Lung microvascular endothelial cell (primary cell): Measurements from ENCODE around the gene CCDC63. TPM values are rescaled to one million over a fixed set of nuclear protein-coding genes. Genes with fewer than 3 reads are reported as not detected.
"Not testable (repeated sequence)": the region's sequence is repeated elsewhere in the genome, so short reads cannot be mapped to it uniquely, and the experiment has no call there.

Source experiments
- DNase-seq, 2 donors: peaks; one replicate each; pipeline versions ENCODE4 v3.0.0 to v3.0.0-alpha.2; 2010; ENCODE audit warnings: low read depth in 2 of 2
- total RNA-seq: library from RNA; depleted of rRNA; stranded (reverse); fragments of >200 nt; gene quantifications from 2 replicates; pipeline ENCODE4 v1.2.1, GENCODE V29; 2014

CCDC63 gene
- total RNA-seq, 1 donor from 2014 or later = not detected

- DNase-seq = no peak
These were observed 2.7 kb upstream of the CCDC63 start for GRCh38 chr12:110844131-110844530.

- DNase-seq = peak in 1 of 2 donors; percentile 32
These were observed 2.0 kb upstream of the CCDC63 start for GRCh38 chr12:110844551-110845338.

DNA sequence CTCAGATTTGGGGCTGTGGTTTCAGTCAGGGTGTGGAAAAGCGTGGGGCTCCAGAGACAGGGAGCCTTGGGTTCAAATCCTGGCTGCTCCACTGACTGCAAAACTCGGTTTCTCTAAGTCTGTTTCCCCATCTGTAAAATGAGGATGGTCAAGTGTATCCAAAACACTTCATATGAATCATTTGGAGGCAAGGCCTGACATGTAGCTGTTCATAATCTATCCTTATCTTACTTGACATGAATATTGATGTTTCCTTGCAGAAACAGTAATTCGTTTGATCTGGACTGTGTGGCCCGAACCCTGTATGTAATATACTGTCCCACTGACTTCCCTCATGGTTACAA lies 1.5 kb upstream of the CCDC63 start:
- DNase-seq = no peak

DNA sequence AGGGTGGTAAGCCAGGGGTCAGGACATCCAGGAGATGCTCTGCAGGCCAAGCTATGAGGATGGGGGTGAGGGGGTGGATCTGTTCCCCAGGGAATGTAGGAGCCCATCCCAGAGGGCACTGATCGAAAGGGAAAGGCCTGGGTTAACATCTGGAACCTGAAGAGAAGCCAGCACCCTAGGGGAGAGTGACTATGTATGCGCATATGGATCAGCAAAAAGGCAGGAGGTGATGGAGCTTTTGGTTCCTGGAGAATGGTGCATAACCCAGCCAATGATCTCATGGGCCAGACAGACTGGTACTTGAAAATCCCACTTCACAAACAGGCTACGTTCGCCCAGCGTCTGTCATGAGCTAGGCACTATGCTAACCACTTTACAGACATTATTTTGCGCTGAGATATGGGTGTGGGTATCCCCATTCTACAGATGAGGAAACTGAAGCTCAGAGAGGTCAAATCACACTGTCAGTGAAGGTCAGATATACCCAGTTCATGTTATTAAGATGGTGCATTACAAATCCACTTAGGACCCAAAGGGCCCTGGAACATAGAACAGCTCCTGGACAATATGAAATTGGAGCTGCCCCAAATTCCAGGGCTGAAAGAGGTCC lies 1.6 kb downstream of the CCDC63 start:
- no peak for DNase-seq

DNA sequence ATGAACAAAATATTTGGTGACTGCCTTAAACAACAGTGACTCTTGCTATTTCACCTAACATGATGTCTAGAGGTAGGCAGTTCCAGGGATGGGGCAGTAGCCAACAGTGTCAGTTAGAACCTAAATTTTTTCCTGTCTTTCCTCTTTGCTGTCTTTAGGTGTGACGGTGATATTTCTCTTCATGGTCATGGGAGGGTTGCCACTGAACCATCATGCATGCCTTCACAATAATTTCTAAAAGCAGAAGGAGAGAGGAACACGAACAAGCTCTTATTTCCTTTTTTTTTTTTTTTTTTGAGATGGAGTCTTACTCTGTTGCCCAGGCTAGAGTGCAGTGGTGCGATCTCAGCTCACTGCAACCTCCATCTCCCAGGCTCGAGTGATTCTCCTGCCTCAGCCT lies 2.4 kb downstream of the CCDC63 start:
- DNase-seq = no peak

DNA sequence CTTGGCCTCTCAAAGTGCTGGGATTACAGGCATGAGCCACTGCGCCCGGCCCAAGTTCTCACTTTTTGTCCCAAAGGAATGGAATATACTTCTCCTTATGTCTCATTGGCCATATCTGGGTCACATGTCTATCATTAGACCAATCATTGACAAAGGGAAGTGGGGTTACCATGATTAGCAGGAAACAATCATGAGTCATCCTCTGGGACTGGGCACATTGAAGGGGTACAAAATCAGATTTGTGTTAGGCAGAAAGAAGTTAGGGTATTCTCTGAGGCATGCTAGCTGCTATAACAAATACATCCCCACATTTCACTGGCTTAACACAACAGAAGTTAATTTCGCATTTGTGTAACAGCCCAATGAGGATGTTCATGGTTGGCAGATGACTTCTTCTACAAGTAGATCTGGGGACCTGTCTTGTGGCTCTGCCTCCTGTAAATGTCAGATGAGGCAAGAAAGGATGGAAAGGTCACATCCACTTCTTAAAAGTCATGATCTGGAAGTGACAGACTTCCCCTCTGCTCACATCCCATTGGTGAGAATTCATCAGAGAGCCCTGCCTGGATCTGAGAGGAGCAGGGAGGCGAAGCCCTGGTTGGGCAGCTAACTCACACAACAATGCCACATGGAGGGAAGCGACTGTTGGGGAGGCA lies 3.1 kb downstream of the CCDC63 start:
- no peak for DNase-seq

GRCh38 chr12:110850762-110851161 lies 4.0 kb downstream of the CCDC63 start:
- no peak for DNase-seq

GRCh38 chr12:110853836-110854235 lies 7.0 kb downstream of the CCDC63 start:
- DNase-seq = no peak

DNA sequence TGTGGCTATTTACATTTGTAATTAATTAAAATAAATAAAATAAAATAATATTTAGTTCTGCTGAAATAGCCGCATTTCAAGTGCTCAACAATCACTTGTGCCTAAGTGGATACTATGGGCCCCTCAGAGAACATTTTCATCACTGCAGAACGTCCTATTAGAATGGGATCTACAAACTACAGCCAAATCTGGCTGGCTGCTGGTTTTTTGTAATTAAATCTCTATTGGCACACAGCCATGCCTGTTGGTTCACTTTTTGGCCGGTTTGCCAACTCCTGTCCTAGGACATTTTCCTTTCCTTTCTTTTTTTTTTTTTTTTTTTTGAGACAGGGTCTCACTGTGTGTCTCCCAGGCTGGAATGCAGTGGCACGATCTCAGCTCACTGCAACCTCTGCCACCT lies 9.8 kb downstream of the CCDC63 start:
- no peak for DNase-seq

DNA sequence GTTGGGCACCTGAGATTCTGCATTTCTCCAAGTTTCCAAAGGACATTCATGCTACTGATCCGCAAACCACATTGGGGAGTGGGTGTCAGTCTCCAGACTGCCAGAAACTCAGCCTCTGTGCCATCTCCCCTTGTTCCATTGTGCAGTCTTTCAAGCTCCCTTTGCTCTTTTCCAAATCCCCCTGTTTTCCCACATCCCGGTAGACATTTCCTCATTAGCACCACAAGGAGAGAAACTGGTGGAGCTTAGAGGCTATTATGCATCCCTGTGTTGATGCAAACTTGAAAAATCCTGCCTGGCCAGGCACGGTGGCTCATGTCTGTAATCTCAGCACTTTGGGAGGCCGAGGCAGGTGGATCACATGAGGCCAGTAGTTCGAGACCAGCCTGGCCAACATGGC lies 10.7 kb downstream of the CCDC63 start:
- no peak for DNase-seq

GRCh38 chr12:110857954-110858353 lies 11.2 kb downstream of the CCDC63 start:
- not testable (repeated sequence) for DNase-seq

- no peak for DNase-seq
These were observed 12.1 kb downstream of the CCDC63 start for GRCh38 chr12:110858848-110859247.

- DNase-seq = peak; percentile 65 to 70
These were observed 14.1 kb downstream of the CCDC63 start for GRCh38 chr12:110860833-110861296.

DNA sequence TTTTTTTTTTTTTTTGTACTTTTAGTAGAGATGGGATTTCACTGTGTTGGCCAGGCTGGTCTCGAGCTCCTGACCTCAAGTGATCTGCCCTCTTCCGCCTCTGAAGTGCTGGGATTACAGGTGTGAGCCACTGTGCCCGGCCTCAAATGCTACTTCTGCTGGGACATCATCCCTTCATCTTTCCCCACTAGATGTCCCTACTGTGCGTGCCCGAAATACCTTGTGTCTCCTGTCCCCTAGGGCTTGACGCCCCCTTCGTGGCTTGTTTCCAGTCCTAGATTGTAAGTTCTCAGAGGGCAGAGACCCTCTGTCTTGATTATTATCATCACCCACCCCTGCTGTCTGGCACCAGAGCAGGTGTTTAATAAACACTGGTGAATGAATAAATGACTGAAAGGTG lies 14.9 kb downstream of the CCDC63 start:
- DNase-seq = no peak

GRCh38 chr12:110862329-110862728 lies 15.5 kb downstream of the CCDC63 start:
- peak; percentile 5 to 48 for DNase-seq

- DNase-seq = no peak
These were observed 16.4 kb downstream of the CCDC63 start for GRCh38 chr12:110863161-110863560.

DNA sequence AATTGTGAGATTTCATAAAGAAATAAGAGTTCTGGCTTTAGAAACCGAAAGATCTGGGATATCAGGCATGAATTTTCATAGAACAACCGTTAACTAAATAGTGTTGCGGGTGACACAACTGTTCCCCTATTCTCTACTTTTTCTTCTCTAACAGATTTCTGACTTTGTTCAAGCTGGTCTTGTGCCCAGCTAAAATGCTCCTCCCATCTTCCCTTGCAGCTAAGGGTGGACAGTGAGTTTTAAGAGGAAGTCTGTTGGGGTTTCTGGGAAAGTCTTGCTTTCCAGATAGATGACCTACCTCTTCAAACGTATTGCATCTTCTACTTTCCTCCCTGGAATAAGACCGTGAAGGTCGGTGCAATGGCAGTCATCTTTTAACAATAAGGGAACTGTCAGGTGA lies 18.7 kb downstream of the CCDC63 start:
- DNase-seq = no peak

DNA sequence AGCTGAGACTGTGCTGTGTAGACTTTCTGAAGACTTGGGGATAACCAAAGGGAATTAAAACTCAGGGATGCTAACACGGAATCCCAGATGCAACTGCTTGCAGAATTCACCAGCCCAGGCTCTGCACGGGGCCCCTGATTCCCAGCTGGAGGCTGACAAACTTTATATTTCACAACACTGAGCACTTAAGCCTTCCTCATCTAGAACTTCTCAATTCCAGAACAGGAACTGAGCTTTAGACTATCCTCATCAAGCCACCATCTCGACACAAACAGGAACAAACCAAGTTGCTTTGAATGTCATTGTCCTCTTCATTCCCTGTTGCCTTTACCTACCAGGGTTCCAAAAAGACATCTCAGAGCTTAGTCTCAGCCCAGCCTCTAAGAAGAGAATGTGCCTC lies 22.2 kb downstream of the CCDC63 start:
- no peak for DNase-seq

DNA sequence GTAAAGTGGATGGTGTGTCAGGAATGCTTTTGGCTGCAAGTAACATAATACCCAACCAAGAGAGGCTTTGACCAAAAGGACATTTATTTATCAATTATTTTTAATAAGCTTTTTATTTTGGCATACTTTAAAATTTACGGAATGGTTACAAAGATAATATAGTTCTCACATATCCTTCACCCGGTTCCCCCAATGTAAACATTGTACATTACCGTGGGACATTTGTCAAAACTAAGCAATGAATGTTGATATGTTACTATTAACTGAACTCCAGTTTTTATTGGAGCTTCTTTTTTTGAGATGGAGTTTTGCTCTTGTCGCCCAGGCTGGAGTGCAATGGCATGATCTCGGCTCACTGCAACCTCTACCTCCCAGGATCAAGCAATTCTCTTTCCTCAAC lies 23.0 kb downstream of the CCDC63 start:
- no peak for DNase-seq

- no peak for DNase-seq
These were observed 25.3 kb downstream of the CCDC63 start for GRCh38 chr12:110872100-110872499.

- DNase-seq = no peak
These were observed 27.6 kb downstream of the CCDC63 start for GRCh38 chr12:110874351-110874750.

GRCh38 chr12:110874781-110875180 lies 28.0 kb downstream of the CCDC63 start:
- DNase-seq = no peak

GRCh38 chr12:110880651-110881050 lies 33.9 kb downstream of the CCDC63 start:
- no peak for DNase-seq
